COR-L47 (cell line): ENCODE data around the gene SRSF9.
A peak's percentile ranks its signal among the peaks of the same experiment; 100 is the strongest.
"Not testable (repeated sequence)": the region's sequence is repeated elsewhere in the genome, so short reads cannot be mapped to it uniquely, and the experiment has no call there.

Experiments used
- DNase-seq: peaks from one replicate; lab custom pipeline; 2025; lab: John Stamatoyannopoulos, UW

Gene SRSF9

GRCh38 chr12:120481022-120481767 lies 11.6 kb upstream of the SRSF9 start:
- DNase-seq = no peak

GRCh38 chr12:120480211-120480610 lies 10.7 kb upstream of the SRSF9 start:
- DNase-seq = no peak

GRCh38 chr12:120479458-120479857 lies 9.9 kb upstream of the SRSF9 start:
- DNase-seq = no peak

- no peak for DNase-seq
Observed at GRCh38 chr12:120475643-120476042, 6.1 kb upstream of the SRSF9 start.

GRCh38 chr12:120474616-120474960 lies 5.0 kb upstream of the SRSF9 start:
- no peak for DNase-seq

- DNase-seq = no peak
Observed at GRCh38 chr12:120473807-120474615, 4.5 kb upstream of the SRSF9 start.

GRCh38 chr12:120472521-120472920 lies 3.0 kb upstream of the SRSF9 start:
- no peak for DNase-seq

GRCh38 chr12:120470150-120470784 lies 719 bp upstream of the SRSF9 start:
- no peak for DNase-seq

- peak; percentile 45 for DNase-seq
Observed at GRCh38 chr12:120468821-120469449, 613 bp downstream of the SRSF9 start.

GRCh38 chr12:120468325-120468820 lies 1.2 kb downstream of the SRSF9 start:
- DNase-seq = peak; percentile 5

- DNase-seq = no peak
Observed at GRCh38 chr12:120467439-120467838, 2.1 kb downstream of the SRSF9 start.

- DNase-seq = peak; percentile 30
Observed at GRCh38 chr12:120466560-120467315, 2.8 kb downstream of the SRSF9 start.

- no peak for DNase-seq
Observed at GRCh38 chr12:120465756-120466155, 3.8 kb downstream of the SRSF9 start.

GRCh38 chr12:120463712-120464111 lies 5.8 kb downstream of the SRSF9 start:
- DNase-seq = no peak

- no peak for DNase-seq
Observed at GRCh38 chr12:120462099-120462640, 7.4 kb downstream of the SRSF9 start.

GRCh38 chr12:120460157-120460556 lies 9.4 kb downstream of the SRSF9 start:
- no peak for DNase-seq

GRCh38 chr12:120457133-120457532 lies 12.4 kb downstream of the SRSF9 start:
- DNase-seq = no peak

GRCh38 chr12:120455302-120455701 lies 14.2 kb downstream of the SRSF9 start:
- DNase-seq = no peak

- DNase-seq = peak; percentile 22
Observed at GRCh38 chr12:120453977-120454376, 15.6 kb downstream of the SRSF9 start.

GRCh38 chr12:120453060-120453750 lies 16.3 kb downstream of the SRSF9 start:
- no peak for DNase-seq

GRCh38 chr12:120452524-120452923 lies 17.0 kb downstream of the SRSF9 start:
- not testable (repeated sequence) for DNase-seq
